ENCODE measurements around the gene PPP2CA. TPM values are rescaled to one million over a fixed set of nuclear protein-coding genes. Genes with fewer than 3 reads are reported as not detected.

The PPP2CA gene
- total and polyA plus RNA-seq, 2 of the 4 experiments (the other 2 are of a cell fraction), result 70.6 to 73.6 TPM

DNA sequence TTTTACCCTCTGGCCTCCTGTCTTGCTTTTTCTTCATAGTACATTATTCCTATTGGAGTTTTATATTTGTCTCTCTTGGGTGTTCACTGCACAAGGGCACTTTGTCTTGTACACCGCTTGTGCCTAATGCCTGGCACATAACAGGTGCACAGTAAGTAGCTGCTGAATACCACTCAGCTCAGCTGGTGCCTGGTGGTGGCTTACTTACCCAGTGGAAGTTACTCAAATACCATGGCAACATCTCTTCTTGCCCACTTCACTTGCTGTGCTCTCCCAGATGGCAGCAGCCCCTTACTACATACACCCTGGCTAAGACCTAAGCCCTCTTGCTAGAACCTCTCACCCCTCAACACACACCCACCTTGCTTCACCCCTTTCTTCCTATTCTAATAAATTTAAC, 37.8 kb downstream of the PPP2CA start:
- H4K20me1 ChIP-seq (ENCODE audit: insufficient read depth, low read length), result peaks cover 4% of the 10 kb centered on the region; the same call in 1 of the 2 replicates
- no peak overlapping the region for H3K23ac ChIP-seq (ENCODE audit: low read depth, low read length)
- H3K9me1 ChIP-seq (ENCODE audit: insufficient read depth, low read length), result no peaks in the 10 kb centered on the region
- H3K27me3 ChIP-seq (ENCODE audit: control insufficient read depth, insufficient read depth, low read length), result no peaks in the 10 kb centered on the region
- no peak overlapping the region for H3K56ac ChIP-seq (ENCODE audit: extremely low read depth, insufficient read depth, low read length)
- H3K4me3 ChIP-seq (ENCODE audit: insufficient read depth, low read depth, low read length), result no peak overlapping the region
- H2BK120ac ChIP-seq (ENCODE audit: low read depth, low read length), result no peak overlapping the region
- H3K27ac ChIP-seq (ENCODE audit: insufficient read depth, low read length), result no peak overlapping the region
- H3K79me1 ChIP-seq (ENCODE audit: low read depth in 1 of 2, low read length in 2 of 2), result peaks cover 7 to 27% of the 10 kb centered on the region in 2 experiments; a peak in 2 of 4 replicates
- no peaks in the 10 kb centered on the region for H3K4me1 ChIP-seq (ENCODE audit: control insufficient read depth, insufficient read depth, low read length)
- H3K9ac ChIP-seq (ENCODE audit: low read depth, low read length), result no peak overlapping the region
- no peak overlapping the region for H3K4me2 ChIP-seq (ENCODE audit: low read depth, low read length)
- H3K18ac ChIP-seq (ENCODE audit: low read depth, low read length), result no peak overlapping the region
- in situ Hi-C loops (cut with MboI; ENCODE audit: low sequenced_read_pairs) (loop anchor here (5.0 to 10.0 kb wide), 2 partner anchors 99 to 397 kb away; no protein-coding TSS in a partner anchor), intact Hi-C loops (cut with micrococcal nuclease) (no loop called here), dilution Hi-C loops (cut with HindIII; ENCODE audit: low sequenced_read_pairs, unreplicated experiment) (no loop called here)
- no peaks in the 10 kb centered on the region for H3K9me3 ChIP-seq (ENCODE audit: control insufficient read depth, insufficient read depth, low read length)
- H2AFZ ChIP-seq (replicated peaks; ENCODE audit: low read length, poor library complexity), result no peak overlapping the region
- H2BK20ac ChIP-seq (ENCODE audit: low read depth, low read length), result no peak overlapping the region
- H4K91ac ChIP-seq (ENCODE audit: insufficient read depth, low read depth, low read length), result no peak overlapping the region
- H3K4ac ChIP-seq (ENCODE audit: low read depth, low read length), result no peak overlapping the region
- DNase-seq, result no peak
- no CpG with 5 or more reads among the region's 1 CpG for WGBS, 2 experiments (ENCODE audit: extremely low coverage in 2 of 2, insufficient read length in 1 of 2)
- TF ChIP-seq FOS (IDR thresholded peaks at IDR 0.05; ENCODE audit: low read depth, low read length) (no peak), MXI1 (IDR thresholded peaks at IDR 0.05; ENCODE audit: borderline replicate concordance, low read depth, low read length) (no peak), USF2 (IDR thresholded peaks at IDR 0.05; ENCODE audit: low read depth, low read length) (no peak), SMC3 (IDR thresholded peaks at IDR 0.05; ENCODE audit: low read depth, low read length) (no peak), BHLHE40 (IDR thresholded peaks at IDR 0.05; ENCODE audit: low read depth, low read length) (no peak), RFX5 (IDR thresholded peaks at IDR 0.05; ENCODE audit: low read depth, low read length) (no peak), NFE2L2 (IDR thresholded peaks at IDR 0.05; ENCODE audit: low read depth, low read length) (no peak), ELK1 (IDR thresholded peaks at IDR 0.05; ENCODE audit: borderline replicate concordance, low read depth, low read length) (no peak), CHD1 (IDR thresholded peaks at IDR 0.05; ENCODE audit: low read depth, low read length) (no peak)
- H2BK15ac ChIP-seq (ENCODE audit: low read depth, low read length), result no peak overlapping the region
- BruUV-seq (replicated peaks), result no TSS peak
- POLR2A ChIA-PET (ENCODE audit: unreplicated experiment), result no interaction called here
- no peak for ATAC-seq (ENCODE audit: low read depth)
- H3K14ac ChIP-seq (replicated peaks; ENCODE audit: low read depth, low read length), result no peak overlapping the region
- no peak overlapping the region for H2AK9ac ChIP-seq (replicated peaks; ENCODE audit: low read depth, low read length, poor library complexity)
- no peaks in the 10 kb centered on the region for H3K36me3 ChIP-seq (ENCODE audit: control insufficient read depth, insufficient read depth, low read length)
- no peak overlapping the region for H2AK5ac ChIP-seq (ENCODE audit: low read depth, low read length)
- H2BK5ac ChIP-seq (ENCODE audit: low read depth, low read length, poor library complexity, severe bottlenecking), result no peak overlapping the region
- CTCF ChIA-PET, result interaction anchor here (0.9 kb wide), 1 partner anchor 101 kb away, joined by 4 read pairs; no protein-coding TSS in a partner anchor
- H4K5ac ChIP-seq (ENCODE audit: low read depth, low read length), result no peak overlapping the region
- no peak overlapping the region for H4K8ac ChIP-seq (ENCODE audit: low read depth in 2 of 2, low read length in 2 of 2)

Measured in IMR-90 (cell line).